KOPT-K1 (cell line): ENCODE measurements around the gene PRKACB.
"Not testable (repeated sequence)": the region's sequence is repeated elsewhere in the genome, so short reads cannot be mapped to it uniquely, and the experiment has no call there.

ENCODE experiments used
- H3K27ac ChIP-seq: fragments of 200-600 bp; sonication (generic); 2 replicates; pipeline ENCODE4 v1.5.1; 2016; ENCODE audit warnings: antibody characterized with exemption, mild to moderate bottlenecking, low read depth, low read length; ENCODE audit not compliant: poor library complexity, severe bottlenecking
- H3K36me3 ChIP-seq: fragments of 200-600 bp; sonication (generic); 2 replicates; pipeline ENCODE4 v1.5.1; 2017; ENCODE audit warnings: antibody characterized with exemption, mild to moderate bottlenecking, low read length, moderate library complexity; ENCODE audit not compliant: insufficient read depth
- H3K9me3 ChIP-seq: fragments of 200-600 bp; sonication (generic); 2 replicates; pipeline ENCODE4 v1.5.1; 2017; ENCODE audit warnings: antibody characterized with exemption, low read length, mild to moderate bottlenecking; ENCODE audit not compliant: insufficient read depth, poor library complexity, severe bottlenecking

The PRKACB gene

DNA sequence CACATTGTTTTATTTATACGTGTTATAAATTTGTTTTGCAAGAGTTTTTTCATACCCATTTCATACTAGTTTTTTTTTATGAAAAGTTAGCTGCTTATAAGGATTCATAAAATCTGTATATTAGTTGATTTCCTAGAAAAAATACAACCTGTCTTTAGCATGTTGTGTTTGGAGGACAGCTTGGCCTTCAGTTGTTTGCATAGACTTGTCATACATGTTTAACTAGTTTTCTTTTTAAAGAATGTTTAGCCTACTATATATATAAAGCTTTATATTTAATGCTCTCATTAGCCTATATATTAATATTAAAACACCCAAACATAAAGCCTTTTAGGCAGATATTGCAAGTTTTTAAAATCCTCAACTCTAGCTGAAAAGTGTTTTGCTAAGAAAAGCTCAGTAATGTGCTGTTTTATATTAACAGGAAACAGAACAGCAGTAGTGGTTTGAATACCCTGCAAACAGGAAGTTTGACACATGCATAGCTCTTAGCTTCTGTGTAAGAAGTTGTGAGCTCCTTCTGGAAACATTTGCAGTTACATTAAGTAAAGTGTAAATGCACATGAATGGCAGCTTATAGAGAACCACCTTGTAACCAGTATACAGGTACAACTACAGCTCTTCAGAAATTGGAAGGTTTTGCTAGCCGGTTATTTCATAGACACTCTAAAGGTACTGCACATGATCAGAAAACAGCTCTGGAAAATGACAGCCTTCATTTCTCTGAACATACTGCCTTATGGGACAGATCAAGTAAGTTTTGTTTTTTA, at the start of gene PRKACB:
PRKACB (plus strand) TSS at position 476 of the 770 bp plus-strand sequence; CDS start at position 567, 91 bp downstream.
- no peaks in the 10 kb centered on the region; the same call in 1 of the 2 replicates for H3K36me3 ChIP-seq
- H3K27ac ChIP-seq = peak within 1 kb of the TSS; percentile 91
- H3K9me3 ChIP-seq = peaks cover 3% of the 10 kb centered on the region

DNA sequence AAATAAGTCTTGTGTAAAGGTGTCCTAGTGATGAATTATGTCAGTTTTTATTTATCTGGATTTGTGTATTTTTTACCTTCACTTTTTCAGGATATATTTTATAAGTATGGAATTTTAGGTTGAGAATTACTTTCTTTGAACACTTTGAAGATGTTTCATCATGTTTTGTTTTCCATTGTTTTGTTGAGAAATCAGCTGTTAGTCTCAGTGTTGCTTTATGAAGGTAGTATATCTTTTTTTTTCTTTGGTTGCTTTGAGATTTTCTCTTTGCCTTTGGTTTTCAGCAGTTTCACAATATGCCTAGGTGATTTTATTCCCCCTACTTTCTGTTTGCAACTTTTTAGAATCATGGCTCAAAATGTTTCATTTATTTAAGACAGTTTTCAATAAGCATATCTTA, 48.8 kb upstream of the PRKACB start:
- no peak overlapping the region for H3K27ac ChIP-seq
- H3K36me3 ChIP-seq = no peaks in the 10 kb centered on the region
- peaks cover 13% of the 10 kb centered on the region for H3K9me3 ChIP-seq

DNA sequence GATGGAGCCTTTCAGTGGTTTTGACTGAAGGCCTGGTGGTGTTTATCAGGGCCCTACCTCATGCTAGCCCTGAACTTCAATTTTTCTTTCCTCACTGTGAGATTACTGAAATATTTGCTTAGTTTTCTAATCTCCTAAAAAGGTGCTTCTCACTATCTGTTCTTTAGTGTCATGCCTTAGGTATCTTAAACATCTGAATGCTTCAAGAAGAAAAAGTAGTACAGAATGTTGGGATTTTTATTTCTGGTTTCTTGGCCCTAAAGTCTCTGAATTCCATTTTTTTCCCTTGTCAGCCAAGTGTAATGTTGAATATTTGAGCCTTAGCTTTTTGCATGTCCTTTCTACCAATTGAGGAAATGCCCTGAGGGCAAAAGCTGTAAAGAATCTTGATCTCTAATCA, 47.9 kb upstream of the PRKACB start:
- peaks cover 13% of the 10 kb centered on the region for H3K9me3 ChIP-seq
- H3K36me3 ChIP-seq = no peaks in the 10 kb centered on the region
- no peak overlapping the region for H3K27ac ChIP-seq

DNA sequence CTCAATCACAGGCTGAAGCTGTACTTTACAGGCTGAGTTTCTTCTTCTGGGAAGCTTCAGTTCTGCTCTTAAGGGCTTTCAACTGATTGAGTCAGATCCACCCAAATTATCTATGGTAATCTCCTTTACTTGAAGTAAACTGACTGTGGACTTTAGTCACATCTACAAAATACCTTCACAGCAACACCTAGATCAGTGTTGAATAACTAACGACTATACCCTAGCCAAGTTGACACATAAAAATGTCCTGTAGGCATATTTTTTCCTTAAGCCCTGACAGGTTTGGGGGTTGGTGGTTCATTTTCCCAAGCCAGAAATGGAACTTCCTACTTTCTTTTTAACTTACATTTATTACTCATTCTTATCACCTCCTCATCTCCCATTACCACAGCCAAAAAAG, 42.9 kb upstream of the PRKACB start:
- Histone ChIP-seq H3K9me3 (peaks cover 9% of the 10 kb centered on the region), H3K27ac (no peak overlapping the region), H3K36me3 (no peaks in the 10 kb centered on the region)

DNA sequence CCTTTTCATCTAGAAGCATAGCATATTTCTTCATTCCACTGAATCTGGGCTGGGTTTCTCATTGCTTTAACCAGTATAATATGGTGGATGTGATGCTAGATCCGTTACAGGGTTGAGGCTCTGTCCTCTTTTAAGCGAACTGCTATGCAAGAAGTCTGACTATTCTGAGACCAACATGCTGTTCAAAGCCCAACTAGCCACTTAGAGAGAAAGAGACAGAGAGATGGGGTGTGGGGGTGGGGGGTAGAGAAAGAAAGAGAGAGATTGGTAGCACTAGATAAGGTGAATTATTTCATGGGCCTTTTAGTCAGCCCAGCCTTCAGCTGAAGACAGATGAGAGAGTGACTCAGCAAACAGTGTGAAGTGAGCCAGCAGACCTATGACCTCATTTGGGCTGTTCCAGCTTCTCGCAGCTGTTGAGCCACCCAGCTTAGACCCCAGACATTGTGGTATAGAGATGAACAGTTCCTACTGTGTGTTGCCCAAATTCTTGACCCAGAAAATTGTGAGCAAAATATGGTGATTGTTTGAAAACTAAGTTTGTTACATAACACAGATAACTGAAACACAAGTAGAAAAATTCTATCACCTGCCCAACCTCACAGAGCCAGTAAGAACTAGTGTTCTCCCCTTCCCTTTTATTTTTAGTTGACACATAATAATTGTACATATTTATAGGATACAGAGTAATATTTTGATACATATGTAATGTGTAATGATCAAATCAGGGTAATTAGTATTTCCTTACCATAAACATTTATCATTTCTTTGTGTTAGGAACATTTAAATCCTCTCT, 40.7 kb upstream of the PRKACB start:
- Histone ChIP-seq H3K27ac (no peak overlapping the region), H3K36me3 (no peaks in the 10 kb centered on the region), H3K9me3 (peaks cover 5% of the 10 kb centered on the region)

DNA sequence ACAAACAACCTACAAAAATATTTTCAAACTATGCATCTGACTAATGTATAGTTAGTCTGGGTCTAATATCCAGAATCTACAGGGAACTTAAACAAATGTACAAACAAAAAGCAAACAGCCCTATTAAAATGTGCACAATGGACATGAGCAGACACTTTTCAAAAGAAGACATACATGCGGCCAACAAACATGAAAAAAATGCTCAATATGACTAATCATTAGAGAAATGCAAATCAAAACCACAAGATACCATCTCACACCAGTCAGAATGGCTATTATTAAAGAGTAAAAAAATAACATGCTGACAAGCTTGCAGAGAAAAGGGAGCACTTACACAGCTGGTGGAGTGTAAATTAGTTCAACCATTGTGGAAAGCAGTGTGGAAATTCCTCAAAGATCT, 36.5 kb upstream of the PRKACB start:
- not testable (repeated sequence) for H3K36me3 ChIP-seq, H3K9me3 ChIP-seq, H3K27ac ChIP-seq

DNA sequence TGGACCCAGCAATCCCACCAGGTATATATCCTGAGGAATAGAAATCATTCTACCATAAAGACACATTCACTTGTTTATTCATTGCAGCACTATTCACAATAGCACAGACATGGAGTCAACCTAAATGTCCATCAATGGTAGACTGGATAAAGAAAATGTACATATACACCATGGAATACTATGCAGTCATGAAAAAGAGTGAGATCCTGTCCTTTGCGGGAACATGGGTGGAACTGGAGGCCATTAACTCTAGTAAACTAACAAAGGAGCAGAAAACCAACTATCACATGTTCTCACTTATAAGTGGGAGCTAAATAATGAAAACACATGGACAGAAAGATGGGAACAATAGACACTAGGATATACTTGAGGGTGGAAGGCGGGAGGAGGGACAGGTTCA, 36.1 kb upstream of the PRKACB start:
- H3K27ac ChIP-seq = no peak overlapping the region
- H3K36me3 ChIP-seq = no peaks in the 10 kb centered on the region
- H3K9me3 ChIP-seq = peaks cover 5% of the 10 kb centered on the region

DNA sequence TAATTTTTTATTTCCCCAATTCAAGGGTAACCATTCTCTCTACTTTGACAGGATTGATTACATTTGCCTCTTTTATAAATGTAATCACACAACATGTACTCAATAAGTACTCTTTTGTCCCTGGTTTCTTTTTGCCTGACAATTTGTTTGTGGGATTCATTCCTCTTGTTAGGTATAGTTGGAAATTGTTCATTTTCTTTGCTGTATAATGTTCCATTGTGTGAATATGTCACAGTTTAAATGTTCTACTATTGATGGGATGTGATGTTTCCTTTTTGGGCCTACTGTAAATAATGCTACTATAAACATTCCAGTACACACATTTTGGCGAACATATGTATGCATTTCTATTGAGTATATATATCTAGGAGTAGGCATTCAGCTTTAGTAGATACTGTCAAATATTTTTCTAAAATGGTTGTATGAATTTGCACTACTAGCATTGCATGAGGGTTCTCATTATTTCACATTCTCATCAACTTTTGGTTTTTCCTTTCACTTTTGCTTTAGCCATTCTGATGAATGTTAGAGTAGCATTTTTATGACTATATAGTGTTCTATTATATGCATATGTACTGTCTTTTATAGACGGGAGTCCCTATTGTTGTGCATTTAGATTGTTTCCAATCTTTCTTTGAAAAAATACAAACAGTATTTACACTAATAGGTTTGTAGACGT, 35.0 kb upstream of the PRKACB start:
- Histone ChIP-seq H3K9me3 (peaks cover 5% of the 10 kb centered on the region), H3K27ac (no peak overlapping the region), H3K36me3 (no peaks in the 10 kb centered on the region)

DNA sequence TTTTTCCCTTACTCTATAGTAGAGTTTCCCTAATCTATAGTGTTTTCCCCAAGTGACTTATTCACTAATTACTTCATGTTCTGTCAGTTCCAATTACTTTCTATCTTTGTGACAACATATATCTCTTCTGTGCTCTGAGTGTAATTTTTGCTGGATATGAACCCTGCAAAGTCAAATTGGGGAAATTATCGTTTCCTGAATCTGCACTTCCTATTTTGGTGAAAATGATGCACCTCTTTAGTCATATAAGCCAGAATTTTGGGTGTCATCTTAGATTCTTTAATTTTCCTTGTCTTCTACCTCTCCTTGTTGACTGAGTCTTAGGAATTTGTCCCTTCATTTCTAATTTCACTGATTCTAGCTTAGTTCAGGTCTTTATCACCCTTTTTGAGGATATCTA, 33.4 kb upstream of the PRKACB start:
- peaks cover 5% of the 10 kb centered on the region for H3K9me3 ChIP-seq
- no peaks in the 10 kb centered on the region for H3K36me3 ChIP-seq
- H3K27ac ChIP-seq = no peak overlapping the region

DNA sequence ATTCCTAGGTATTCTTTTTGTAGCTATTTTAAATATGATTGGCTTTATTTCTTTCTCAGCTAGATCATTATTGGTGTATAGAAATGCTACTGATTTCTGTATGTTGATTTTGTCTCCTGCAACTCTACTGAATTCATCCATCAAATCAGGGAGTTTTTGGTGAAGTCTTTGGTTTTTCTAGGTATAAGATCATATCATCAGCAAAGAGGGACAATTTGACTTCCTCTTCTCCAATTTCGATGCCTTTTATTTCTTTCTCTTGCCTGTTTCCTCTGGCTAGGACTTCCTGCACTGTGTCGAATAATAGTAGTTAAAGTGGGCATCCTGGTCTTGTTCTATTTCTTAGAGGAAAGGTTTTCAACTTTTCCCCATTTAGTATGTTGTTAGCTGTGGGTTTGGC, 27.5 kb upstream of the PRKACB start:
- Histone ChIP-seq H3K27ac (no peak overlapping the region), H3K36me3 (no peaks in the 10 kb centered on the region), H3K9me3 (no peaks in the 10 kb centered on the region)

DNA sequence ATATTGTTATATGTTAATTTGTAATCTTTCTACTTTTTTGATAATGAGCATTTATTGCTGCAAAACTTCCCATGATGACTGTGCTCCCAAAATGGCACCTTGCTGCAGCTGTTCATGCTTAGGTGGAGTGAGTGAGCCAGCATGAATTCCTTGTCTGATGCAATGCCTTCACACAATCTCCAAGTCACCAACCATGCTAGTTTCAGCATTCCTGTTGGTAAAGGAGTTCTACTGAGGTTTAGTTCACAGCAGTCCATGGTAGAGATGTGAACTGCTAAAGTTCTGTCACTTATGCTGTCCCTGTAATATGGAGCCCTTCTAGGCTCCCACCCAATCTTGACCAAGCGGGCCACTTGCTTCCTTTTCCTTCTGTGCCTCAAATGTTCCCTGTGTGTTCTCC, 26.2 kb upstream of the PRKACB start:
- Histone ChIP-seq H3K27ac (no peak overlapping the region), H3K36me3 (no peaks in the 10 kb centered on the region), H3K9me3 (no peaks in the 10 kb centered on the region)

DNA sequence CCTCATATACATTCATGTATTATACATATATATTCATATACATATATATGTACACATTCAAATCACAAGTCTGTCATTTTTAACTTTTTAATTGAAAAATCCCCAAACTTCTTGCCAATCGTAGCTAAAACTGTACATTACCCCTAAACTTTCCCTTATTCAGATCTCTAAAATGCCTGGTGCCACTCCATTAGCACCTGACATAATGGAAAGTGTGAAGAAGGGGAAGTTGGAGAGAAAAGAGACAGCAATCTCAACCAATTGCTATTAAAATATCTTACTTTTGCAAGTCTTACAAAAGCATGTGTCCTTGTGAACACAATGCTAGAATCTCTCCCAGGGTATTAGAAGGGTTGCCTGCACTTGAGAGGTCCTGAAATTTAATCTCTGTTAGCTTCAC, 22.7 kb upstream of the PRKACB start:
- no peaks in the 10 kb centered on the region for H3K9me3 ChIP-seq
- H3K36me3 ChIP-seq = no peaks in the 10 kb centered on the region
- no peak overlapping the region for H3K27ac ChIP-seq

DNA sequence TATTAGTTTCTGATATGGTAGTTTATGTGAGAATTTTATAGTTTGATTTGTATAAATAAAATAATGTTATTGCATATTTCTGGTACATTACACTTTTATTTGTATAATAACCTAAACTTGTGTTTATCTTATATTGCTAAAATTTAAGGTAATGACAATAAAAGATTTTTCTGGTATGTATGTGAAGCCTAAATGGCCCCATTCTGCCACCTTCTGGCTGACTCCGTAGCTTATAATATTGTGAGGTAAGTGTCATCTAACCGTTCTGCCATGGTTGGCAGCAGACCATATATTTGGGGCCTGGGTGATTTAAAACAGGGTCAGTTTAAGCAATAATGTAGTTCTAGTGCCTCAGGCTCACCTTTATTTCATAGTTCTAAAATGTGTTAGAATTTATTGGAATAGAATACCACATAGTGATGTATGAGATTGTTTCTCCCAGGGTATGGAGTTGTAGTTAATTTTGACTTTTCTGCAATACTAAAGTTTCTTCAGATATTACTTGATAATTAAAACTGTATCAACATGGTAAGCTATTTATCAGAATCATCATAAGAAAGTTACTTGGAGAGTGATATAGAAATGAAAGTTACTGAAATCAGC, 21.2 kb upstream of the PRKACB start:
- Histone ChIP-seq H3K9me3 (no peaks in the 10 kb centered on the region), H3K36me3 (no peaks in the 10 kb centered on the region), H3K27ac (no peak overlapping the region)

DNA sequence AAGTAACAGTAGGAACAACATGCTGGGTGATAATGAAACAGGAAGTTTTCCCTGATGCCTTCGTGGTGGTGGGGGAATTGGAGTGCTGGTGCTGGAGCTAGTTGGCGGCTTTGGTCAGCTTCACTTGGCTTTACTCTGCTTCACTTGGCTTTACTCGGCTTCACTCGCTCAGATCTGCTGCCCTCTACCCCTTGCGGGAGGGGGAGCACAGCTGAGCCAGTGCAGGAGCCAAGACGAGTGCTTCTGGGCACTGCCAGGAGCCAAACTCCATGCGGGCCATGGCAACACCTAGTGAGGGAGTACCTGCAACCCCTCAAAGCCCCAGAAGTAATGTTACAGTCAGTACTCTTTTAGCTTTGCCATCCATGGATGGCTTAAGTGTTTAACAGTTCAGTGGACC, 10.6 kb upstream of the PRKACB start:
- H3K27ac ChIP-seq = no peak overlapping the region
- H3K9me3 ChIP-seq = no peaks in the 10 kb centered on the region
- H3K36me3 ChIP-seq = no peaks in the 10 kb centered on the region

DNA sequence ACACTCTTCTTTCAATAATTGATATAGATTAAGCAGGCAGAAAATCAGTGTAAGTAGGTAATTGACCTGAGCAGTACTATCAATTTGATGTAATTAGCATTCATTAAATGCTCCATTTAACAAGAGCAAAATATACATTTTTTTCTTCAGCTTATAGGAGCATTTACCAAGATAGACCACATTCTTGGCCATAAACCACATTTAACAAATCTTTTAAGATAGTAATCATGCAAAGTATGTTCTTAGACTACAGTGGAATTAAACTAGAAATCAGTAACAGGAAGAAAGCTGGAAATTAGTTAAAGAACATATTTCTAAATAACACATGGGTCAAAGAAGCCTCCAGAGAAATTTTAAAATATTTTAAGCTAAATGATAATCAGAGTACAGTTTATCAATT, 8.7 kb upstream of the PRKACB start:
- no peaks in the 10 kb centered on the region for H3K36me3 ChIP-seq
- H3K27ac ChIP-seq = no peak overlapping the region
- H3K9me3 ChIP-seq = peaks cover 7% of the 10 kb centered on the region
